Measurements from ENCODE around the gene PSD4.

DNA sequence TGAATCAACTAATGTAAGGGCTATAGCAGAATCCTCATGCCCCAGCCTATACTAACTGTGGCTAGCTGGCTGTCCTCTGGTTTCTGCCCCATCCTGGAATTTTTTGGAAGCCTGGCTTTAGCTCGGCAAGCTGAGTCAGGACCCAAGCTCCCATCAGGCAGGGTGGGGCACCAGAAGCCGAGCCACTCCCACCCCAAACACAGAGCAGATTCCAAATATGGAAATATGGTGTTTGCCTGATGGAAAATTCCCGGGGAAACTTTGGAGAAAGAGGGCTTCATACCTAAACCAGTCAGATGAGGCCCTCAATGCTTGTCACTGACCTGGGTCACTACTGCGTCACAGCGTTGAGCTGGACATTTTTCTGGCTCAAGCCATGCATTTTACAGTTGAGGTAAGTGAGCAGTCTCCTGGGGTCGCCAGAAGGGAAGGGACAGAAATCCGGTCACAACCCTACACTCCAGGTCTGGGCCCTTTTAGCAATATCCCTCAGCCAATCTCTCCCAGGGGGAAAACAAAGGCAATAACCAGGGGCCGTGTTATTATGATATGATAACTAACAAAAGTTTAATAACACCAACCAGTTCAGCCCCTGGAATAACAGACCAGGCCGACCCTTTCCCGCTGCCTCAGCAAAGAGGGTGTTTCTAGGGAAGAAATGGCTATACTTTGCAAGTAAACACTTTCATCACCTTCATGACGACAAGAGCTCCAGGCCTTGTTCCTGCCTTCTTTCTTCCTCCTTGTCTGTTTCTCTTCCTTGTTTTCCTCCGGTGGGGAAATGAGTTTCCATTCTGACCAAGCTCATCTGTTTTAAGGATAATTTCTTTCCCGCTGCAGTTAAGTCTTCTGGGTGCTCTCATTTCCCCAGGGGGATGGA lies 37.7 kb downstream of the PSD4 start:
- TF ChIP-seq, protein P1, sequence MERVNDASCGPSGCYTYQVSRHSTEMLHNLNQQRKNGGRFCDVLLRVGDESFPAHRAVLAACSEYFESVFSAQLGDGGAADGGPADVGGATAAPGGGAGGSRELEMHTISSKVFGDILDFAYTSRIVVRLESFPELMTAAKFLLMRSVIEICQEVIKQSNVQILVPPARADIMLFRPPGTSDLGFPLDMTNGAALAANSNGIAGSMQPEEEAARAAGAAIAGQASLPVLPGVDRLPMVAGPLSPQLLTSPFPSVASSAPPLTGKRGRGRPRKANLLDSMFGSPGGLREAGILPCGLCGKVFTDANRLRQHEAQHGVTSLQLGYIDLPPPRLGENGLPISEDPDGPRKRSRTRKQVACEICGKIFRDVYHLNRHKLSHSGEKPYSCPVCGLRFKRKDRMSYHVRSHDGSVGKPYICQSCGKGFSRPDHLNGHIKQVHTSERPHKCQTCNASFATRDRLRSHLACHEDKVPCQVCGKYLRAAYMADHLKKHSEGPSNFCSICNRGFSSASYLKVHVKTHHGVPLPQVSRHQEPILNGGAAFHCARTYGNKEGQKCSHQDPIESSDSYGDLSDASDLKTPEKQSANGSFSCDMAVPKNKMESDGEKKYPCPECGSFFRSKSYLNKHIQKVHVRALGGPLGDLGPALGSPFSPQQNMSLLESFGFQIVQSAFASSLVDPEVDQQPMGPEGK (CRISPR knock-in tag; IDR thresholded peaks at IDR 0.05; ENCODE audit: borderline replicate concordance): no peak
- TF ChIP-seq, protein P2, sequence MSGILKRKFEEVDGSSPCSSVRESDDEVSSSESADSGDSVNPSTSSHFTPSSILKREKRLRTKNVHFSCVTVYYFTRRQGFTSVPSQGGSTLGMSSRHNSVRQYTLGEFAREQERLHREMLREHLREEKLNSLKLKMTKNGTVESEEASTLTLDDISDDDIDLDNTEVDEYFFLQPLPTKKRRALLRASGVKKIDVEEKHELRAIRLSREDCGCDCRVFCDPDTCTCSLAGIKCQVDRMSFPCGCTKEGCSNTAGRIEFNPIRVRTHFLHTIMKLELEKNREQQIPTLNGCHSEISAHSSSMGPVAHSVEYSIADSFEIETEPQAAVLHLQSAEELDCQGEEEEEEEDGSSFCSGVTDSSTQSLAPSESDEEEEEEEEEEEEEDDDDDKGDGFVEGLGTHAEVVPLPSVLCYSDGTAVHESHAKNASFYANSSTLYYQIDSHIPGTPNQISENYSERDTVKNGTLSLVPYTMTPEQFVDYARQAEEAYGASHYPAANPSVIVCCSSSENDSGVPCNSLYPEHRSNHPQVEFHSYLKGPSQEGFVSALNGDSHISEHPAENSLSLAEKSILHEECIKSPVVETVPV (CRISPR knock-in tag; IDR thresholded peaks at IDR 0.05): no peak
- TF ChIP-seq RARB (CRISPR knock-in tag; IDR thresholded peaks at IDR 0.05) (no peak), ARNTL (CRISPR knock-in tag; IDR thresholded peaks at IDR 0.05; ENCODE audit: borderline replicate concordance, low read depth) (no peak), ISL1 (CRISPR knock-in tag; IDR thresholded peaks at IDR 0.05) (no peak), TCF4 (CRISPR knock-in tag; IDR thresholded peaks at IDR 0.05; ENCODE audit: borderline replicate concordance) (no peak), TOX (CRISPR knock-in tag; IDR thresholded peaks at IDR 0.05; ENCODE audit: borderline replicate concordance) (no peak), BACH2 (CRISPR knock-in tag; IDR thresholded peaks at IDR 0.05; ENCODE audit: borderline replicate concordance) (no peak)
- TF ChIP-seq, protein P3, sequence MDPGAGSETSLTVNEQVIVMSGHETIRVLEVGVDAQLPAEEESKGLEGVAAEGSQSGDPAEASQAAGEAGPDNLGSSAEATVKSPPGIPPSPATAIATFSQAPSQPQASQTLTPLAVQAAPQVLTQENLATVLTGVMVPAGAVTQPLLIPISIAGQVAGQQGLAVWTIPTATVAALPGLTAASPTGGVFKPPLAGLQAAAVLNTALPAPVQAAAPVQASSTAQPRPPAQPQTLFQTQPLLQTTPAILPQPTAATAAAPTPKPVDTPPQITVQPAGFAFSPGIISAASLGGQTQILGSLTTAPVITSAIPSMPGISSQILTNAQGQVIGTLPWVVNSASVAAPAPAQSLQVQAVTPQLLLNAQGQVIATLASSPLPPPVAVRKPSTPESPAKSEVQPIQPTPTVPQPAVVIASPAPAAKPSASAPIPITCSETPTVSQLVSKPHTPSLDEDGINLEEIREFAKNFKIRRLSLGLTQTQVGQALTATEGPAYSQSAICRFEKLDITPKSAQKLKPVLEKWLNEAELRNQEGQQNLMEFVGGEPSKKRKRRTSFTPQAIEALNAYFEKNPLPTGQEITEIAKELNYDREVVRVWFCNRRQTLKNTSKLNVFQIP (CRISPR knock-in tag; IDR thresholded peaks at IDR 0.05; ENCODE audit: borderline replicate concordance, low read depth): no peak
- TF ChIP-seq, protein P4, sequence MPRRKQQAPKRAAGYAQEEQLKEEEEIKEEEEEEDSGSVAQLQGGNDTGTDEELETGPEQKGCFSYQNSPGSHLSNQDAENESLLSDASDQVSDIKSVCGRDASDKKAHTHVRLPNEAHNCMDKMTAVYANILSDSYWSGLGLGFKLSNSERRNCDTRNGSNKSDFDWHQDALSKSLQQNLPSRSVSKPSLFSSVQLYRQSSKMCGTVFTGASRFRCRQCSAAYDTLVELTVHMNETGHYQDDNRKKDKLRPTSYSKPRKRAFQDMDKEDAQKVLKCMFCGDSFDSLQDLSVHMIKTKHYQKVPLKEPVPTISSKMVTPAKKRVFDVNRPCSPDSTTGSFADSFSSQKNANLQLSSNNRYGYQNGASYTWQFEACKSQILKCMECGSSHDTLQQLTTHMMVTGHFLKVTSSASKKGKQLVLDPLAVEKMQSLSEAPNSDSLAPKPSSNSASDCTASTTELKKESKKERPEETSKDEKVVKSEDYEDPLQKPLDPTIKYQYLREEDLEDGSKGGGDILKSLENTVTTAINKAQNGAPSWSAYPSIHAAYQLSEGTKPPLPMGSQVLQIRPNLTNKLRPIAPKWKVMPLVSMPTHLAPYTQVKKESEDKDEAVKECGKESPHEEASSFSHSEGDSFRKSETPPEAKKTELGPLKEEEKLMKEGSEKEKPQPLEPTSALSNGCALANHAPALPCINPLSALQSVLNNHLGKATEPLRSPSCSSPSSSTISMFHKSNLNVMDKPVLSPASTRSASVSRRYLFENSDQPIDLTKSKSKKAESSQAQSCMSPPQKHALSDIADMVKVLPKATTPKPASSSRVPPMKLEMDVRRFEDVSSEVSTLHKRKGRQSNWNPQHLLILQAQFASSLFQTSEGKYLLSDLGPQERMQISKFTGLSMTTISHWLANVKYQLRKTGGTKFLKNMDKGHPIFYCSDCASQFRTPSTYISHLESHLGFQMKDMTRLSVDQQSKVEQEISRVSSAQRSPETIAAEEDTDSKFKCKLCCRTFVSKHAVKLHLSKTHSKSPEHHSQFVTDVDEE (CRISPR knock-in tag; IDR thresholded peaks at IDR 0.05): no peak

Measured in SK-N-SH treated with all-trans-retinoic acid at 6 μM for 48 hours (cell line).